H9 (cell line): Measurements from ENCODE around the gene ATXN10. TPM values are rescaled to one million over a fixed set of nuclear protein-coding genes. Genes with fewer than 3 reads are reported as not detected.

Experiments used
- DNase-seq: peaks from one replicate; pipeline ENCODE4 v3.0.0-alpha.2; 2017
- H2AFZ ChIP-seq: one replicate; pipeline ENCODE4 v1.6.1; 2013; ENCODE audit warnings: mild to moderate bottlenecking, low read length, control low read depth, moderate library complexity
- H2AK5ac ChIP-seq: 2 replicates; pipeline ENCODE4 v1.6.1; 2013; ENCODE audit warnings: low read length, control low read depth, mixed read lengths; ENCODE audit not compliant: insufficient read length
- H2BK120ac ChIP-seq: one replicate; pipeline ENCODE4 v1.6.1; 2013; ENCODE audit warnings: low read depth, mild to moderate bottlenecking, low read length, control low read depth, inconsistent platforms; ENCODE audit not compliant: poor library complexity, severe bottlenecking
- H2BK12ac ChIP-seq: 2 replicates; pipeline ENCODE4 v1.6.1; 2013; ENCODE audit warnings: low read length, control low read depth, mixed read lengths, low read depth; ENCODE audit not compliant: insufficient read length
- H2BK15ac ChIP-seq: 2 replicates; pipeline ENCODE4 v1.6.1; 2013; ENCODE audit warnings: low read depth, low read length, control low read depth
- H2BK20ac ChIP-seq: one replicate; pipeline ENCODE4 v1.6.1; 2013; ENCODE audit warnings: low read depth, mild to moderate bottlenecking, low read length, control low read depth, inconsistent platforms; ENCODE audit not compliant: poor library complexity, severe bottlenecking
- H2BK5ac ChIP-seq: 2 replicates; pipeline ENCODE4 v1.6.1; 2013; ENCODE audit warnings: low read length, control low read depth, mixed read lengths; ENCODE audit not compliant: insufficient read length
- H3K14ac ChIP-seq: 2 replicates; pipeline ENCODE4 v1.6.1; 2013; ENCODE audit warnings: low read length, control low read depth; ENCODE audit not compliant: insufficient read depth
- H3K18ac ChIP-seq: 2 replicates; pipeline ENCODE4 v1.6.1; 2013; ENCODE audit warnings: low read depth, mild to moderate bottlenecking, mixed read lengths, low read length, control low read depth; ENCODE audit not compliant: insufficient read length
- H3K23ac ChIP-seq: 2 replicates; pipeline ENCODE4 v1.6.1; 2013; ENCODE audit warnings: low read length, control low read depth, mixed read lengths, low read depth; ENCODE audit not compliant: insufficient read length
- H3K23me2 ChIP-seq: 2 replicates; pipeline ENCODE4 v1.6.1; 2013; ENCODE audit warnings: low read depth, mild to moderate bottlenecking, mixed read lengths, low read length, control low read depth; ENCODE audit not compliant: insufficient read length, poor library complexity, severe bottlenecking
- H3K27ac ChIP-seq: 2 replicates; pipeline ENCODE4 v1.5.1; 2013; ENCODE audit warnings: low read length, control low read depth, mixed read lengths, low read depth; ENCODE audit not compliant: insufficient read length
- H3K27me3 ChIP-seq: 2 replicates; pipeline ENCODE4 v1.6.1; 2013; ENCODE audit warnings: low read length, control low read depth, inconsistent platforms; ENCODE audit not compliant: insufficient read depth
- H3K4ac ChIP-seq: 2 replicates; pipeline ENCODE4 v1.6.1; 2013; ENCODE audit warnings: low read depth, mild to moderate bottlenecking, control low read depth, inconsistent platforms, low read length, moderate library complexity
- H3K4me1 ChIP-seq: 2 replicates; pipeline ENCODE4 v1.6.1; 2013; ENCODE audit warnings: low read length, control low read depth, inconsistent platforms; ENCODE audit not compliant: insufficient read depth
- H3K4me2 ChIP-seq: 2 replicates; pipeline ENCODE4 v1.6.1; 2013; ENCODE audit warnings: low read length, control low read depth, mixed read lengths; ENCODE audit not compliant: insufficient read length, insufficient read depth
- H3K56ac ChIP-seq: 2 replicates; pipeline ENCODE4 v1.6.1; 2013; ENCODE audit warnings: low read depth, mild to moderate bottlenecking, mixed read lengths, low read length, control low read depth; ENCODE audit not compliant: insufficient read length
- H3K79me1 ChIP-seq: 2 replicates; pipeline ENCODE4 v1.6.1; 2013; ENCODE audit warnings: low read depth, mild to moderate bottlenecking, moderate library complexity, low read length, control low read depth, inconsistent platforms; ENCODE audit not compliant: insufficient read depth, poor library complexity, severe bottlenecking
- H3K79me2 ChIP-seq: 2 replicates; pipeline ENCODE4 v1.6.1; 2013; ENCODE audit warnings: low read length, control low read depth, inconsistent platforms; ENCODE audit not compliant: insufficient read depth
- H3K9ac ChIP-seq: 2 replicates; pipeline ENCODE4 v1.6.1; 2013; ENCODE audit warnings: low read length, control low read depth, mixed read lengths; ENCODE audit not compliant: insufficient read length; ENCODE audit errors: extremely low read depth
- H3K9me3 ChIP-seq: one replicate; pipeline ENCODE4 v1.6.1; 2013; ENCODE audit warnings: low read depth, low read length, inconsistent platforms; ENCODE audit not compliant: control insufficient read depth
- H3T11ph ChIP-seq: one replicate; pipeline ENCODE4 v1.6.1; 2013; ENCODE audit warnings: mild to moderate bottlenecking, low read length, control low read depth, inconsistent platforms
- H4K20me1 ChIP-seq: one replicate; pipeline ENCODE4 v1.6.1; 2013; ENCODE audit not compliant: control insufficient read depth, insufficient read length, insufficient read depth
- H4K5ac ChIP-seq: 2 replicates; pipeline ENCODE4 v1.6.1; 2013; ENCODE audit warnings: low read depth, mild to moderate bottlenecking, mixed read lengths, low read length, control low read depth; ENCODE audit not compliant: insufficient read length
- H4K8ac ChIP-seq: replicated peaks from 2 replicates; pipeline ENCODE4 v1.6.1; 2013; ENCODE audit warnings: low read length, control low read depth, mixed read lengths, low read depth; ENCODE audit not compliant: insufficient read length
- H4K91ac ChIP-seq: 2 replicates; pipeline ENCODE4 v1.6.1; 2013; ENCODE audit warnings: low read depth, mild to moderate bottlenecking, moderate library complexity, mixed read lengths, low read length, control low read depth; ENCODE audit not compliant: insufficient read length
- H3K27ac Mint-ChIP-seq, 3 experiments: 2 replicates in 2 of 3; 3 replicates in 1 of 3; pipeline ENCODE4 v1.8.0; 2020 to 2021; ENCODE audit warnings: mixed read lengths in 3 of 3, mild to moderate bottlenecking in 1 of 3, moderate library complexity in 1 of 3
- H3K27me3 Mint-ChIP-seq: 2 replicates; pipeline ENCODE4 v1.8.0; 2021; ENCODE audit warnings: low read depth, mild to moderate bottlenecking, moderate library complexity, mixed read lengths
- H3K36me3 Mint-ChIP-seq, 3 experiments: 2 replicates in 2 of 3; 3 replicates in 1 of 3; pipeline ENCODE4 v1.8.0; 2020 to 2021; ENCODE audit warnings: low read depth in 3 of 3, mixed read lengths in 3 of 3; ENCODE audit not compliant: insufficient read depth in 1 of 3
- H3K4me1 Mint-ChIP-seq, 2 experiments: 2 replicates each; pipeline ENCODE4 v1.8.0; 2020; ENCODE audit warnings: mixed read lengths in 2 of 2
- H3K4me3 Mint-ChIP-seq, 2 experiments: 2 replicates in 1 of 2; 3 replicates in 1 of 2; pipeline ENCODE4 v1.8.0; 2020 to 2021; ENCODE audit warnings: mild to moderate bottlenecking in 2 of 2, mixed read lengths in 2 of 2, moderate library complexity in 1 of 2
- H3K9me3 Mint-ChIP-seq, 2 experiments: 2 replicates in 1 of 2; 3 replicates in 1 of 2; pipeline ENCODE4 v1.8.0; 2020; ENCODE audit warnings: mild to moderate bottlenecking in 2 of 2, mixed read lengths in 2 of 2, moderate library complexity in 1 of 2
- WGBS: extraction: QIAGEN DNeasy Blood & Tissue Kit; methylation state at CpG from one replicate; pipeline ENCODE4 v1.1.7; 2013; ENCODE audit warnings: missing lambda C conversion rate, low lambda C conversion rate, mixed read lengths; ENCODE audit not compliant: insufficient read length; ENCODE audit errors: extremely low coverage; 5-methylcytosine and 5-hydroxymethylcytosine counted together
- long read RNA-seq: library from polyadenylated mRNA; unstranded; transcript quantifications from one replicate; pipeline ENCODE4 v2.0.0, GENCODE V29; 2020
- total RNA-seq: library from RNA; stranded (reverse); gene quantifications from 2 replicates; pipeline ENCODE4 v1.2.1, GENCODE V29; 2021
- TF ChIP-seq, protein P1 (sequence below): fragments of 200-600 bp; sonication (generic); conservative IDR thresholded peaks from 3 replicates; pipeline ENCODE4 v1.8.0; 2021; ENCODE audit warnings: antibody characterized with exemption, mild to moderate bottlenecking

Gene ATXN10, protein sequence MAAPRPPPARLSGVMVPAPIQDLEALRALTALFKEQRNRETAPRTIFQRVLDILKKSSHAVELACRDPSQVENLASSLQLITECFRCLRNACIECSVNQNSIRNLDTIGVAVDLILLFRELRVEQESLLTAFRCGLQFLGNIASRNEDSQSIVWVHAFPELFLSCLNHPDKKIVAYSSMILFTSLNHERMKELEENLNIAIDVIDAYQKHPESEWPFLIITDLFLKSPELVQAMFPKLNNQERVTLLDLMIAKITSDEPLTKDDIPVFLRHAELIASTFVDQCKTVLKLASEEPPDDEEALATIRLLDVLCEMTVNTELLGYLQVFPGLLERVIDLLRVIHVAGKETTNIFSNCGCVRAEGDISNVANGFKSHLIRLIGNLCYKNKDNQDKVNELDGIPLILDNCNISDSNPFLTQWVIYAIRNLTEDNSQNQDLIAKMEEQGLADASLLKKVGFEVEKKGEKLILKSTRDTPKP
- 210 and 214 TPM in 2 replicates for total RNA-seq
- long read RNA-seq, transcript ATXN10-201 (12 exons, 3,329 nt) = major isoform, 1,470 of 1,588 reads
- long read RNA-seq, partial matches to known transcripts = 50 of 1,588 reads
- long read RNA-seq, other reads (novel, unspliced or antisense) = 67 of 1,588 reads

- Histone ChIP-seq H3K14ac (peak within 1 kb of the TSS; percentile 97), H2BK120ac (no peak within 1 kb of the TSS), H4K91ac (no peak within 1 kb of the TSS), H3K27ac (no peak within 1 kb of the TSS), H2AFZ (no peak within 1 kb of the TSS), H3K4me2 (peak within 1 kb of the TSS; percentile 91), H3K9ac (peak within 1 kb of the TSS; percentile 94), H3K79me1 (peaks cover 6% of the 10 kb centered on the region), H2AK5ac (no peak within 1 kb of the TSS), H3K9me3 (no peaks in the 10 kb centered on the region), H2BK20ac (no peak within 1 kb of the TSS), H3K23me2 (peaks cover 9% of the 10 kb centered on the region), H3K27me3 (no peaks in the 10 kb centered on the region), H3K23ac (no peak within 1 kb of the TSS), H4K20me1 (no peaks in the 10 kb centered on the region), H3K56ac (no peak within 1 kb of the TSS), H2BK15ac (no peak within 1 kb of the TSS), H3K4me1 (no peaks in the 10 kb centered on the region), H3T11ph (no peak within 1 kb of the TSS), H3K79me2 (peaks cover 35% of the 10 kb centered on the region; the same call in 1 of the 2 replicates), H3K4ac (no peak within 1 kb of the TSS), H2BK12ac (no peak within 1 kb of the TSS), H2BK5ac (peak within 1 kb of the TSS; percentile 90), H3K18ac (peak within 1 kb of the TSS; percentile 98), H4K8ac (no peak within 1 kb of the TSS), H4K5ac (no peak within 1 kb of the TSS)
- H3K36me3 Mint-ChIP-seq = peaks cover 0 to 6% (median 3%) of the 10 kb centered on the region in 3 experiments; a peak in 3 of 7 replicates
- H3K9me3 Mint-ChIP-seq = no peaks in the 10 kb centered on the region; a peak in 1 of 5 replicates
- peaks cover 17 to 19% of the 10 kb centered on the region in 2 experiments for H3K4me1 Mint-ChIP-seq
- peak within 1 kb of the TSS; percentile 45 to 93 (median 66); a peak in 4 of 7 replicates for H3K27ac Mint-ChIP-seq
- DNase-seq = peak; percentile 37
- H3K27me3 Mint-ChIP-seq = peaks cover 4% of the 10 kb centered on the region
- peak within 1 kb of the TSS; percentile 91 to 96 for H3K4me3 Mint-ChIP-seq
- WGBS = no CpG with 5 or more reads among the region's 89 CpGs
- TF ChIP-seq, protein P1, sequence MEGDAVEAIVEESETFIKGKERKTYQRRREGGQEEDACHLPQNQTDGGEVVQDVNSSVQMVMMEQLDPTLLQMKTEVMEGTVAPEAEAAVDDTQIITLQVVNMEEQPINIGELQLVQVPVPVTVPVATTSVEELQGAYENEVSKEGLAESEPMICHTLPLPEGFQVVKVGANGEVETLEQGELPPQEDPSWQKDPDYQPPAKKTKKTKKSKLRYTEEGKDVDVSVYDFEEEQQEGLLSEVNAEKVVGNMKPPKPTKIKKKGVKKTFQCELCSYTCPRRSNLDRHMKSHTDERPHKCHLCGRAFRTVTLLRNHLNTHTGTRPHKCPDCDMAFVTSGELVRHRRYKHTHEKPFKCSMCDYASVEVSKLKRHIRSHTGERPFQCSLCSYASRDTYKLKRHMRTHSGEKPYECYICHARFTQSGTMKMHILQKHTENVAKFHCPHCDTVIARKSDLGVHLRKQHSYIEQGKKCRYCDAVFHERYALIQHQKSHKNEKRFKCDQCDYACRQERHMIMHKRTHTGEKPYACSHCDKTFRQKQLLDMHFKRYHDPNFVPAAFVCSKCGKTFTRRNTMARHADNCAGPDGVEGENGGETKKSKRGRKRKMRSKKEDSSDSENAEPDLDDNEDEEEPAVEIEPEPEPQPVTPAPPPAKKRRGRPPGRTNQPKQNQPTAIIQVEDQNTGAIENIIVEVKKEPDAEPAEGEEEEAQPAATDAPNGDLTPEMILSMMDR = no peak
These were observed at the start of gene ATXN10 for GRCh38 chr22:45671783-45672563. Gene ATXN10, plus strand, starts transcription at chr22:45671834. Its CDS starts 230 bp downstream, at chr22:45672064.
